ENCODE measurements around the gene ZNF667.

The ZNF667 gene

DNA sequence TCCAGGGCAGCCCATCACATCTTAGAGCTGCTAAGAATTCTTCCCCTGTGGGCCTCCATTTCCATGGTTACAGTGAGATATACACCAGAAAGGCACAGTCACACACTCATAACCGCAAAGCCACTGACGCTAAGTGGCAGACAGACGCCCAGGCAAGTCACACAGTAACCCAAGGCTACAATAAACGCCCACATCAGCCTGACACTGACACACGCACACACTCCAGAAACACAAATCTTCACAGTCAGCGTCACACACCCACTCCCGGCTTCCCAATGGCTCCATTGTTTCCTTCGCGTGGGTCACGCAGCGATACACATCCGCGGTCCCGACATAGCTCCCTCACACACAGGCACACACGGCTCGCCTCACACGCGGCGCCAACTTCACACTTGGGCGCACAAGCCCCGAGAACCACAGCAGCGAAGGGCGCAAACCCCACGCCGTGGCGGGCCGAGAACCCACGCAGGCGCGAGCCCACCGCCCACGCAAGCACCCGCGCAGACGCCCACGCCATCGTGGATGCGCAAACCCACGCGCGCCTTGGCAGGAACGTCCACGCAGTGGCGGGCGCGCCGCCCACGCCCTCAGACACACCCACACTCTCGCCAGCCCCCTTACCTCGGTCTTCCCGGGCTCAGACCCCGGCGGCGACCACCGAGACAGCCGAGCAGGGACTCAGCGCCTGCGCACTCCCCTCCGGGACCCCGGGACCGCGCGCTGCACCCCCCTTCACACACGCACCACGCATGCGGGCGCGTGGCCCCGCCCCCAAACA, at the start of gene ZNF667:
Gene ZNF667, minus strand, starts transcription at position 695 of the 778 bp plus-strand sequence. CDS start 14,975 bp downstream, outside the sequence.
- DNase-seq (ENCODE audit: low read depth), result no peak

DNA sequence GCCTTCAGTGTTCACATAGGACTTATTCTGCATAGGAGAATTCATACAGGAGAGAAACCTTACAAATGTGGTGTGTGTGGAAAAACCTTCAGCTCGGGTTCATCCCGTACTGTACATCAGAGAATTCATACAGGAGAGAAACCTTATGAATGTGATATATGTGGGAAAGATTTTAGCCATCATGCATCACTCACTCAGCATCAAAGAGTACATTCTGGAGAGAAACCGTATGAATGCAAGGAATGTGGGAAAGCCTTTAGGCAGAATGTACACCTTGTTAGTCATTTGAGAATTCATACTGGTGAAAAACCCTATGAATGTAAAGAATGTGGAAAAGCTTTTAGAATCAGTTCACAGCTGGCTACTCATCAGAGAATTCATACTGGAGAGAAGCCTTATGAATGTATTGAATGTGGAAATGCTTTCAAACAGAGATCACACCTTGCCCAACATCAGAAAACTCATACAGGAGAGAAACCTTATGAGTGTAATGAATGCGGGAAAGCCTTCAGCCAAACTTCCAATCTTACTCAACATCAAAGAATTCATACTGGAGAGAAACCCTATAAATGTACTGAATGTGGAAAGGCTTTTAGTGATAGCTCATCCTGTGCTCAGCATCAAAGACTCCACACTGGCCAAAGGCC, 48.2 kb upstream of the ZNF667 start:
- DNase-seq (ENCODE audit: low read depth), result peak; percentile 13

DNA sequence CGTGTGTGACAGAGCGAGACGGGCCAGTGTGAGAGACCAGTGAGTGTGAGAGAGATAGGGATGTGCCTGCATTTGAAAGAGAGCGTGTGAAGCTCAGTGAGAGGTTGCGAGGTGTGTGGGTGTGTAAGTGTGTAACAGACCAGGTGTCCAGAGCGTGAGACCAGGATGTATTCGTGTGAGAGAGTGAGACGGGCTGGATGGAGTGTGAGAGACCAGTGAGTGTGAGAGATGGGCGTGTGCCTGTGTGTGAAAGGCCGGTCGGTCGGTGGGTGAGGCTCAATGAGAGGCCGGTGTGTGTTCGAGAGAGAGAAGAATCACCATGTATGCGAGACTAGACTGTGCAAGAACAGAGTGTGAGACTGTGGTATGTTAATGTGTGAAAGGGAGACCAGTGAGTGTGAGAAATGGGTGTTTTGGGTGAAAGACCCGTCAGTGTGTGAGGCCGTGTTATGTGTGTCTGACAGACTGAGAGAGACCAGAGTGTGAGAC, 31.2 kb upstream of the ZNF667 start:
- DNase-seq (ENCODE audit: low read depth), result no peak

DNA sequence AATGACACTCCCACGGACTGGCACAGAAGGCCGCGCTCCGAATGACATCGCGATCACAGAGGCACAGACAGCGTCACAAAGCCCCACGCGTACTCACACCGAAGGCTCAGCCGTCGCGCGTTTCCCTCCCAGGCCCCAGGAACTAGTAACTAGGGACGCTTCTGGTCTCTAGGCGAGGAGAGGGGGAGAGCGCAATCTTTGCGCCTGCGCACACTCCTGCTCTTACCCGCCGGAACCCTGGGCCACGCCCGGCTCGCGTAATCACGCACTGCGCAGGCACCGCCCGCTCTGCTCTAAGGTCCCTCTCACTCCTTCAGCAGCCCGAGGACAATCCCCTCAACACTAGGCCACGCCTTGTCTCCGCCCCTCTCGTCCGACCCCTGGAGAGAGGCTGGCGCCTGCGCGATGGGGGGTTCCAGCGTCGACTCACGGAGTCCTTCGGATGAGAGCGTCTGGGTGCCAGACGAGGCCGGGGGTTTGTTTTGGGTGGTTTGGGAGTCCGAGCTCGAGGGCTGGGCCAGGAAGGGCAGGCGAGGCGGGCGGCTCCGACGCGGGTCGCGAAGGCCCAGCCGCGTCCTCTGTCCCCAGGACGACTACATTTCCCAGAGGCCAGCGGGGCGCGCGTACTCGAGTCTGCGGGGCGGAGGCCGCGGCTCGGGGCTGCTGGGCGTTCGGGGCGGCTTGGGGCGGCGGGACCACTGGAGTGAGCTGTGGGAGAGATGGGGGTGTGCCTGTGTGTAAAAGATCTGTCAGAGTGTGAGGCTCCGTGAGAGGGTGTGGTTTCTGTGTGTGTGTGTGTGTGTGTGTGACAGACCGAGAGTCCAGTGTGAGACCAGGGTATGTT, 30.5 kb upstream of the ZNF667 start, which contains the start of gene ZNF471:
Gene ZNF471, plus strand, starts transcription at position 410 of the 844 bp plus-strand sequence. CDS start 3,717 bp downstream, outside the sequence.
- peak; percentile 97 for DNase-seq (ENCODE audit: low read depth)

DNA sequence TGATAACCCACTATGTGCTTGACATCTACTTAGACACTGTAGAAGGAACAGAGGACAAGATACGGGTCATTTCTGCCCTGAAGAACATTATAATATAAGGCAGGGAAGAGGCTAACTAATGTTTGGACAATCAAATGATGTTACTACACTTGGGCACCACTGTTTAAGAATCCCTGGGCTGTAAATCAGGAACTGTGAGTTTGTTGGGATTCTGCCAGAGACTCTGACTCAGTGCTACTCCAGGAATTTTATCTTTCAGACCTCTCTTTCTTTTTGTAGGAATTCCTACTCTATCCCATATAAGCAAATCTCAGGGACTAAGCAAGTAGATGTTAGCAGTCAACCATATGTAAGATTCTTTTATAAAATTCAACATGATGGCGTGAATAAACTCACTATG, 27.4 kb upstream of the ZNF667 start:
- DNase-seq (ENCODE audit: low read depth), result peak; percentile 36

DNA sequence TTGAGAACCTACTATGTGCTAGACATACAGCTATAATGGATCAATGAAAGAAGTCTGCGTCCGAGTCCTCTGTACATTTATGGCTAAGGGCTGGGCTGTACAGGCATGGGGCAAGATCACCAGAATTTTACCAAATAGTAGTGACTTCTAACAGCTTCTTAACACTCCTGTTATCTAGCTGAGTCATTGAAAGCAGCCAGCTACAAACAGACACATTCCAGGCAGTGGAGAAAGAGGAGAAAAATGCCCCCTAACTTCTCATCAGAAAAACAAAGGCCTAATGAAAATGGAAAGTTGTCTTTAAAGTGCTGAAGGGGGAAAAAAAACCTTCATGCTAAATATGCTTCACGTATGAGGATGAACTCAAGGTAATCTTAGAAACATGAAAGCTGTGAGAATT, 14.3 kb upstream of the ZNF667 start:
- DNase-seq (ENCODE audit: low read depth), result peak; percentile 19

DNA sequence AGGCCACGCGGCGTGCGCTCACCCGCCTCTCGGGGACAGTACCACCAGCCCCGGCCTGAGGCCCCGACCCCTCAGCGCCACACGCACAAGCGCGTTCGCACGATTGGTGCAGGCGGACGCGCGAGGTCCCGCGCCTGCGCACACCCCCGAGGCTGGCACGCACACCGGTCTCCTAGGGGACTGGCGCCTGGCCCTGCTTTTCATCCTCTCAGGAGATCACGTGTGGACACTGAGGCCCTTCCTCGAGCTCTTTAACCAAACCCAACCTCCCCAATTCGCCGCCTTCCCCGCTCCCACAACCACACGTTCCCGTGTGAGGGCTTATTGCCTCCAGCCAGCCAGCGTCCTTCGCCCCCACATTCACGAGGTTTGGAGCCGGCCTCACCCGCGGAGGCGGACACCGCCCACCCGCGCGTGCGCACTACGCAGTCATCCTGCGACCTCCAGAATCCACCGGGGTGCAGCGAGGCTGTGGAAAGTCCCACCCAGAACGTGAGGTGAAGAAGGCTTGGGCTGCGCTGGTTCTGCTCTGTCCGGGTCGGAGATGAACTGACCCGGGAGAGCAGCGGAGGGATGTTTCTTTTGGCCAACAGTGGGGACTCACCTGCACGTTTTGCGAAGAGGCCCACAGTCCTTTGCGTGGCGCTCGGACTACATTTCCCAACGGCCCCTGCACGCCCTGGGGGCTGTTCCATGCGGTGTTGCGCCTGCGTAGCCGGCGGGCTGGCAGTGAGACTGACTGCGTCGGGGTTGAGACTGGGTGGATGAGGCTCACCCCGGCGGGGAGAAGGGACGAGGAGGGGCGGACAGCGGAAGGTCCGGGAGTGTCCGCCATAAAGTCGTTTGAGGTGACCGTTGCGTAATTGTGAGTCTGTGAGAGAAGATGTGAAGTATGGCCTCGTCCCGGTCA, 539 bp upstream of the ZNF667 start:
- DNase-seq (ENCODE audit: low read depth), result peak; percentile 83

DNA sequence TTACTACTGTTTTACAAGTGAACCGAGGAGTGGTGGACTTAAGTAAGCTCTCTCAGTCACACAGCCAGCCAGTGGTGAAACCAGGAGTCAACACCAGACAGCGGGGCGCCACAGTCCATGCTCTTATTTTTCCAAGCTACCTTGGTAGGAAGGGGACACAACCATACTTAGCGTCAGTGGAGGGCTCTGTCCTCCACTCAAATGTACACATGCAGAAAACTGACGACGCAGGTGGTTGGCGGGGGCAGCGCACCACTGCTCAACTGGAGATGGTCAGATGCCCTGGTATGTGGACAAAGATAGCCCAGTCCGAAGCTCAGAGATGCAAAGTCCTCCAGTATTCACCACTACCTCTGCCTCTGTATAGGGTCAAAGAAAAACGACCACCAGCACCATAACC, 1.1 kb downstream of the ZNF667 start:
- no peak for DNase-seq (ENCODE audit: low read depth)

DNA sequence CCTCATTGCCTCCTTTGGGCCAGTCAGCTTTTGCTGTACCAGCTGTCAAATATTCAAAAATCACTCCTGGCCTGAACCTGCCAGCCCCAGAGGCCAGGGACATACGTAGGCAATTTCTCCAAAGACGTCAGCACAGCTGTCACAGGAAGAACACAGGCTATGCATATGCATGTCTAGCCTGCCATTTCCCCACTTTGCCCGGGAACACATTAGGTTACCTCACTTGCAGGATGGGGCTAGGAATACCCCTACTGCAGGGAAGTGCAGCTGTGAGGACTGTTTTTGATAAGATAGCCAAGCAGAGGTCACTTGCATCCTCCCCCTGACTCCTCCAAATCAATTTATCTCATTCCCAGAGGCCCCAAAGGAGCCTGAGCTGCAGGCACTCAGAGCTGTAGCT, 2.8 kb downstream of the ZNF667 start:
- no peak for DNase-seq (ENCODE audit: low read depth)

DNA sequence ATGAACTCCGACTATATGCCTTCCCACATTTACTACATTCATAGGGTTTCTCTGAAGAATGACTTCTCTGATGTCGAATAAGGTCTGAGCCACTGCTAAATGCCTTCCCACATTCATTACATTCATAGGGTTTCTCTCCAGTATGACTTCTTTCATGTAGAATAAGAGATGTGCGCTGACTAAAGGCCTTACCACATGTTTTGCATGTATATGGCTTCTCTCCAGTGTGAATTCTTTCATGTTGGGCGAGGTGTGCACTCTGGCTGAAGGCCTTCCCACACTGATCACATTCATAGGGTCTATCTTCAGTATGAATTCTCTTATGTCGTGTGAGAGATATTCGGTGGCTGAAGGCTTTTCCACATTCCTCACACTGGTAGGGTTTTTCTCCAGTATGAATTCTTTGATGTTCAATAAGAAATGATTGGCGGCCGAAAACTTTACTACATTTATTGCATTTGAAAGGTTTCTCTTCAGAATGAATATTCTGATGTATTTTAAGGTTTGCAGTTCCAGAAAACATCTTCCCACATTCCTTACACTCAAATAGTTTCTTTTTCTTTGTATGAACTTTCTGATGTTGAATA, 35.8 kb downstream of the ZNF667 start:
- DNase-seq (ENCODE audit: low read depth), result no peak

DNA sequence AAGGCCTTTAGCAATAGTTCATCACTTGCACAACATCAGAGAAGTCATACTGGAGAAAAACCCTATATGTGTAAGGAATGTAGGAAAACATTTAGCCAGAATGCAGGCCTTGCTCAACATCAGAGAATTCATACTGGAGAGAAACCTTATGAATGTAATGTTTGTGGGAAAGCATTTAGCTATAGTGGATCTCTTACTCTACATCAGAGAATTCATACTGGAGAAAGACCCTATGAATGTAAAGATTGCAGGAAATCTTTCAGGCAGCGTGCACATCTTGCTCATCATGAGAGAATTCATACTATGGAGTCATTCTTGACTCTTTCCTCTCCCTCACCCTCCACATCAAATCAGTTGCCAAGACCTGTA, 53.2 kb downstream of the ZNF667 start:
- peak; percentile 5 for DNase-seq (ENCODE audit: low read depth)

DNA sequence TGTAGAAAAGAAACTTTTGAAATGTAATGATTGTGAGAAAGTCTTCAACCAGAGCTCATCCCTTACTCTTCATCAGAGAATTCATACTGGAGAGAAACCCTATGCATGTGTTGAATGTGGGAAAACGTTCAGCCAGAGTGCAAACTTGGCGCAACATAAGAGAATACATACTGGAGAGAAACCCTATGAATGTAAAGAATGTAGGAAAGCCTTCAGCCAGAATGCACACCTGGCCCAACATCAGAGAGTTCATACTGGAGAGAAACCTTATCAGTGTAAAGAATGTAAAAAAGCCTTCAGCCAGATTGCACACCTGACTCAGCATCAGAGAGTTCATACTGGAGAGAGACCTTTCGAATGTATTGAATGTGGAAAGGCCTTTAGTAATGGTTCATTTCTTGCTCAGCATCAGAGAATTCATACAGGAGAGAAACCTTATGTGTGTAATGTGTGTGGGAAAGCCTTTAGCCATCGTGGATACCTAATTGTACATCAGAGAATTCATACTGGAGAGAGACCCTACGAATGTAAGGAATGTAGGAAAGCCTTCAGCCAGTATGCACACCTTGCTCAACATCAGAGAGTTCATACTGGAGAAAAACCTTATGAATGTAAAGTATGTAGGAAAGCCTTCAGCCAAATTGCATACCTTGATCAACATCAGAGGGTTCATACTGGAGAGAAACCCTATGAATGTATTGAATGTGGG, 53.7 kb downstream of the ZNF667 start:
- DNase-seq (ENCODE audit: low read depth), result peak; percentile 23

DNA sequence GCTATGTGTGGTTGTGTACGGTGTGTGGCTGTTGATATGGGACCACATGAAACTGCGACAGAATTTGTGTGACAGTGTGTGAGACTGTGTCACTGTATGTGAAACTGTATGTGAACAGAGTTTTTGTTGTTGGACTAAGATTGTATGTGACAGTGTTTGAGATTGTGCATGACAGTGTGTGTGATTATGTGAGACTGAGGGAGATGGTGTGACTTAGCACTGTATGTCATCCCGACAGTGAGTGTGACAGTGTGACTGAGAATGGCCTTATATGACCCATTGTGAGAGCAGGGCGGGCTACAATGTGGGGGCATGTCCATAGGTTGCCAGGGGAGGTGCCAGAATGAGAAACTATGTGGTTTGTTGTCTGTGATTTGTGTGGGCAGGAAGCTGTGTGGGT, 72.1 kb downstream of the ZNF667 start:
- peak; percentile 16 for DNase-seq (ENCODE audit: low read depth)

DNA sequence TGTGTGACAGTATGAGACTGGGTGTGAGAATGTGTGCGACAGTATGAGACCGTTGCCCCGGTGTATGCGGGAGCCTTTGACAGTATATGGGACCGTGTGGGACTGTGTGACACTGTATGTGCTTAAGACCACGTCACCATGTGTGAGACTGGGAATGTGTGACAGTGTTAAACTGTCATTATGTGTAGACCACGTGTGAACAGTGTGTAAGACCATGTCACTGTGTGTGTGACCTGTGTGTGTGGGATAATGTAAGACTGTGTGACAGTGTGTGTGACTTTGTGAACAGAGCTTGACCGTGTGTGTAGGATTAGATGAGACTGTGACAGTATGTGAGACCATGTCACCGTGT, 72.5 kb downstream of the ZNF667 start:
- DNase-seq (ENCODE audit: low read depth), result no peak

DNA sequence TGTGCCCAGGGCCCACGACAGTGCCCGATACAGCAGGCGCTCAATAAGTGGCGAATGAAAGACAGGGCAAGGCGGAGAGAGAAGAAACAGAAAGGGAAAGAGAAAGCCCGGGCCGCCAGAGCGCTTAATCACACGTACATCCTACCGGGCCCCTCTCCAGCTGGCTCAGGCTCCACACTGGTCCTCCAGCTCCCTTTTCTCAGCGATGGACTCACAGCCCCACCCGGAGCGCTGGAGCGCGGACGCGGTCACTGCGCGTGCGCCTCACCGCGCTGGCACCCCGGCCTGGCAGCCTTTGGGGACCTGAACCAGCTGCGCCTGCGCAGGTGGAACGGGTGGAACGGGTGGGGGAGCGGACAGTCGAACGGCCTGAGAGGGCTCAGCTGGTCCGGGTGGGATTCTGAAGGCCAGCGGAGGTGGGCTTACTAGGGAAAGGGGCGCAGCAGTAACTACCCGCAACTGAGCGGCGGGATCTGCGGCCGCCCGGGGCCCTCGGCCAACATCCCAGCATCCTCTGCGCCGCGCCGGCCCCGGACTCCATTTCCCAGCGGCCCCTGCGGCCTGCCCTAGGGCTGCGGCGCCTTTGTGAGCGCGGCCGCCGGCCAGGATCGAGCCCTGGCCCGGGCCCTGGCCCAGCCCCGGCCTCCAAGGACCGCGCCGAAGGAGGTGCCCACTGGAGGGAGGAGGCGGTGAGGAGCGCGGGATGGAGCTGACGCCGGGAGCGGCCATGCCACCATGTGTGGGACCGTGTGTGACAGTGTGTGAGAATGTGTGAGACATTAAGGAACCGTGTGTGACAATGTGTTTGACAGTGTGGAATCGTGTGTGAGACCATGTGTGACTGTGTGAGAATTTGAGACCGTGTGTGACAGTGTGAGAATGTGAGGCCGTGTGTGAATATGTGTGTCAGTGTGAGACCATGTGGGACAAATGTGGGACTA, 73.1 kb downstream of the ZNF667 start, which contains the start of gene ZNF583:
Gene ZNF583, plus strand, starts transcription at position 569 of the 941 bp plus-strand sequence. CDS start 2,783 bp downstream, outside the sequence.
- DNase-seq (ENCODE audit: low read depth), result peak; percentile 95

DNA sequence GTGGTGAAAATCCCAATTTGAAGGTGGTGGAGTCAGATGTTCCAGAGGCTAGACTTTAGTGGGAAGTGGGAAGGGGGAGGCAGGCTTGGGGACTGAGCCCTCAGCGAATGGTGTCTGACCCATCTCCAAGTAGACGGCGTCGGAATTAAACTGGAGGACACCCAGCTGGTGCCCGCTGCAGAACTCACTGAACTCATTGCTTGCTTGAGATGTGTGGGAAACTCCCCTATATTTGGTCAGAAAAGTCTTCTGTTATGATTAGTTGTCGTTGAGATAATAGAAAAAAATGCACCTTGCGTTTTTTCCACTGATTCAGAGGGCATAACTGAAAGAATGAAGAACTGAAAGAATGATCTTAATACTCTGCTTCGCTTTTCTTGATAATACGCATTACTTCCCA, 73.9 kb downstream of the ZNF667 start:
- DNase-seq (ENCODE audit: low read depth), result peak; percentile 25

DNA sequence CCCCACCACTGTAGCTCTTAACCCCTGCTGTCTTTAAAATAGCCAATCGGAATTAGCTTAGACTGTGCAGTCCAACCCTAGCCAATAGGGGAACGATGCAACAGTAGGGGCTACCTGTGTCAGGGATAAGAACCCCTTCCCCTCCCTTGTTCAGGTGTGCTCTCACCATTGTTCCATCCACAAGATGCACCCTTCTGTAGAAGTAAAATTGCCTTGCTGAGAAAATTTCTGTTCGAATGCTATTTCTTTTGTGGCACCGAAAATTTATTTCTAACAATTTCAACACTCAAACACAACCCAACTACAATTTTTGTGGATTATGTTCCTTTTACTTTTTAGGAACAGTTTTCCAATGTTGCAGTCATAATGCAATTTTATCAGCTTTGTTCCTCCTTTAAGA, 76.7 kb downstream of the ZNF667 start:
- no peak for DNase-seq (ENCODE audit: low read depth)

DNA sequence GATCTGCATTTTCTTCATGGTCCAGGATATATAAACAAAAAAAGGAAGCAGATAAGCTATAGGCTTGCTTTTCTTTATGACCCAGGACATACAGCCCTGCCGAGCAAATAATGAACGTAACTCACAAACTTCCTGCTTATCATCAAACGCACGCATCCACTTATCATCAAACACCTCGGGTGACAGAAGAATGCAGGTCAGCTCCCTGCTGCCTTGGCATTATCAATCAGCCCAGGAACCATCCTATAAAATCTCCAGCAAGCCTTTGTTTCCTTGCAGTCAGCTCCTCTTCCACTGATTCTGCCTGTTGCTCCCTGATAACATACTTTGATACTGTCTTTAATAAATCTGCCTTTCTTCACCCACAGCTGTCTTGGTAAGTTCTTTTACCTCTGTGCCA, 78.3 kb downstream of the ZNF667 start:
- no peak for DNase-seq (ENCODE audit: low read depth)

Measured in amniotic epithelial cell (primary cell).